GM18858 (cell line): ENCODE results near the gene TUBGCP3.

Experiments used
- ATAC-seq: cut with Tn5 transposase; IDR thresholded peaks from one replicate; pipeline ENCODE4 v1.9.1; 2021; ENCODE audit not compliant: unreplicated experiment

The TUBGCP3 gene

GRCh38 chr13:112455476-112456059, 132.4 kb downstream of the TUBGCP3 start:
- no peak for ATAC-seq

- ATAC-seq = no peak
Observed at GRCh38 chr13:112454648-112455334, 133.2 kb downstream of the TUBGCP3 start.

- no peak for ATAC-seq
Observed at GRCh38 chr13:112453874-112454647, 133.9 kb downstream of the TUBGCP3 start.

- no peak for ATAC-seq
Observed at GRCh38 chr13:112453207-112453829, 134.6 kb downstream of the TUBGCP3 start.

GRCh38 chr13:112452380-112453206, 135.4 kb downstream of the TUBGCP3 start:
- ATAC-seq = no peak

GRCh38 chr13:112451512-112452379, 136.2 kb downstream of the TUBGCP3 start:
- no peak for ATAC-seq

- ATAC-seq = no peak
Observed at GRCh38 chr13:112450904-112451240, 137.1 kb downstream of the TUBGCP3 start.

GRCh38 chr13:112450118-112450903, 137.6 kb downstream of the TUBGCP3 start:
- no peak for ATAC-seq

GRCh38 chr13:112449545-112449930, 138.4 kb downstream of the TUBGCP3 start:
- ATAC-seq = no peak

- ATAC-seq = no peak
Observed at GRCh38 chr13:112448621-112449544, 139.1 kb downstream of the TUBGCP3 start.

GRCh38 chr13:112447761-112448603, 140.0 kb downstream of the TUBGCP3 start:
- no peak for ATAC-seq

GRCh38 chr13:112447306-112447705, 140.6 kb downstream of the TUBGCP3 start:
- no peak for ATAC-seq

- ATAC-seq = no peak
Observed at GRCh38 chr13:112446867-112447266, 141.1 kb downstream of the TUBGCP3 start.

GRCh38 chr13:112446347-112446861, 141.5 kb downstream of the TUBGCP3 start:
- no peak for ATAC-seq

- no peak for ATAC-seq
Observed at GRCh38 chr13:112445411-112446271, 142.3 kb downstream of the TUBGCP3 start.
